Adipose tissue (tissue), 3 donors: Measurements from ENCODE around the gene BCAS3. TPM values are rescaled to one million over a fixed set of nuclear protein-coding genes. Genes with fewer than 3 reads are reported as not detected.
"Not testable (repeated sequence)": the region's sequence is repeated elsewhere in the genome, so short reads cannot be mapped to it uniquely, and the experiment has no call there.

Source experiments
- H3K27ac ChIP-seq: one replicate; pipeline ENCODE4 v1.5.1; 2013; ENCODE audit warnings: low read depth, low read length
- WGBS, 3 donors: extraction: QIAGEN DNeasy Blood & Tissue Kit; methylation state at CpG; one replicate each; pipeline ENCODE4 v1.1.7; 2013; 5-methylcytosine and 5-hydroxymethylcytosine counted together
- polyA plus RNA-seq, 3 donors: library from polyadenylated mRNA; stranded (reverse); fragments of 200-250 nt; gene quantifications; one replicate each; pipeline ENCODE4 v1.2.3, GENCODE V29; 2013
- donor health status: healthy with polysubstance abuse.
- donor health status: Bipolar disorder and iron deficiency.
- donor health status: healthy.

Gene BCAS3
- polyA plus RNA-seq, 3 donors: 5.2 to 8.5 (median 5.4) TPM

DNA sequence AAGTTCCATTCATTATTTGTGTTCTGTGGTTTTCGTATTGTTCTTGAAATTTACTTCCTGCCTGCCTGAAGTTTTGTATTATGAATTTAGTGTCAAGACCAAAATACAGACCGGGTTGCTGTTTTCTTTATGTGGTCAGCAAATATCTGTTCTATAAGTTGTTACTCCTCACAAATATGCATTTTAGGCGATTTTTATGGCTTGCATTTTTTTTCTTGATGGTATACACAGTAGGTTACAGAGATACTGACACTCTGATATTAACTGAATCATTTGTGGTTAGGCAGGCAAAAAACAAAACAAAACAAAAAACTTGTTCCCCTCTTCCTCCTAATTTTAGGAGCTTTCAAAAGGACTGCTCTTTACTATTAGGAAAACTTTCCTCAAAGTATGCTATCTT is 52.6 kb downstream of the BCAS3 start:
- H3K27ac ChIP-seq: no peak overlapping the region
- WGBS, 3 donors: 37 to 64% (median 42%) methylated on average over 3 of the region's 3 CpGs

DNA sequence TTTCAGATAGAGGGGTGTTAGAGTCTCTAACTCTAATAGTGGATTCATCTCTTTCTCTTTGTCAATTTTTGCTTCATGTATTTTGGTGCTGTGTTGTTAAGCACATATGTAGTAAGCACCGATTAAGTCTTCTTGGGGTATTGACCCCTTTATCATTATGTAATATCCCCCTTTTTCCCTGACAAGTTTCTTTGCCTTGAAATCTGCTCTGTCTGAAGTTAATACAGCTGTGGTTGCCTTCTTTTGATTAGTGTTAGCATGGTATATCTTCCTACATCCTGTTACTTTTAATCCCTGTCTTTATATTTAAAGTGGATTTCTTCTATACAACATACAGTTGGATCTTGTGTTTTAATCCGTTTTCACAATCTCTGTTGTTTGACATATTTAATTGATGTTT is 60.6 kb downstream of the BCAS3 start:
- H3K27ac ChIP-seq: no peak overlapping the region
- WGBS, 3 donors: 70 to 94% (median 88%) methylated on average over 2 of the region's 2 CpGs

GRCh38 chr17:60740584-60740983 is 62.9 kb downstream of the BCAS3 start:
- WGBS, 3 donors: 93 to 97% (median 94%) methylated on average over 4 of the region's 4 CpGs

DNA sequence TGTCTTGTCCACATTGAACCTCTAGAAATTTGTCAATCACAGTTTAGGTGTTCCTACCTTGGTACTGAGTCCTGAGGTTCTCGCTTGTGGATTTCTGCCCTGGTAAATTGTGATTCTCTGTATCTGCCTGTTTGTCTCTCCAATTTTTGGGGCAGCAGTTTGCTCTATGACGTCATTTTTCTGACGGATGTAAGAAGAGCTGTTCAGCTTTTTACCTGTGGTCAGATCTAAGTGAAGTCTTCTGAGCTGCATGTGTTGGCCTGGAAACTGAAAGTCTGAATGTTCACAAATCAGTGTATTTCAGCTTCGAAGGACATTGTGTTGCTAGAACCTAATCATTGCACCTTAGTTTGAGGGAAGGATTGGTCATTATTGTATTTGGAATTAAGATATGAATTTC is 63.4 kb downstream of the BCAS3 start:
- 90 to 99% (median 96%) methylated on average over 4 of the region's 4 CpGs for WGBS, 3 donors
- no peak overlapping the region for H3K27ac ChIP-seq

More at GRCh38 chr17:60740584-60740983, 62.9 kb downstream of the BCAS3 start:
- H3K27ac ChIP-seq: no peak overlapping the region

GRCh38 chr17:60743282-60743681 is 65.6 kb downstream of the BCAS3 start:
- WGBS, 3 donors: 91 to 99% (median 96%) methylated on average over 1 of the region's 1 CpG
- H3K27ac ChIP-seq: no peak overlapping the region

- WGBS, 3 donors: 38 to 71% (median 55%) methylated on average over 5 of the region's 5 CpGs
- H3K27ac ChIP-seq: no peak overlapping the region
Observed at GRCh38 chr17:60743799-60744198, 66.1 kb downstream of the BCAS3 start.

DNA sequence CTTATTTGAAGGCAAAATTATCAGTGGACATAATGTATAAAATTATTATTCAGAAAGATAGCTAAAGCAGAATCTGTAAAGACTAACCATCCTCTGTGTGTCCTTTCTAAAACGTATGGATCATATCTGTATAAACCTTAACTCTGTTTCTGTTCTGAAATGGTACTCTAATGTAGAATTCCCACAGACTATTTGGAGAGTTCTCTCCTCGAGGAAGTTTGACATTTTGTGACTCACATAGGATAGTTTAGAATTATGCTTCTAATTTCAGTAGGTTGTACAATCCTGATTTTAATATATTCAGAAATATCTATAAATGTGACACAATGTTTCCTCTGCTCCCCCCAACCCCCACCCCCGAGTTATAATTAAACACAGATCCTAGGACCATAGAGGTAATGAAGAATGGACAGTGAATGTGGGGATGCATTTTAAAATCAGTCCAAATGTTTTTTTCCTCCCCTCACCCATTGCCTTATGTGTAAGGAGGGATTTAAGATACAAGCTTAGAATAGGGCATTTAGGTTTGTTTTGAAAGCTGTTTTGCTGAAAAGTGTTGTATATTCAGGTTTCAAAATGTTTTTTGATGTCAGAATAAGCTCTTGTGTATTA is 66.8 kb downstream of the BCAS3 start:
- H3K27ac ChIP-seq: no peak overlapping the region
- WGBS, 3 donors: 48 to 67% (median 67%) methylated on average over 3 of the region's 3 CpGs

- WGBS, 3 donors: 79 to 87% (median 84%) methylated on average over 2 of the region's 2 CpGs
- no peak overlapping the region for H3K27ac ChIP-seq
Observed at GRCh38 chr17:60745544-60745943, 67.9 kb downstream of the BCAS3 start.

- H3K27ac ChIP-seq: no peak overlapping the region
- 74 to 86% (median 84%) methylated on average over 5 of the region's 5 CpGs for WGBS, 3 donors
Observed at GRCh38 chr17:60747069-60747808, 69.6 kb downstream of the BCAS3 start.

GRCh38 chr17:60748204-60748603 is 70.6 kb downstream of the BCAS3 start:
- WGBS, 3 donors: 88 to 91% (median 91%) methylated on average over 2 of the region's 2 CpGs
- no peak overlapping the region for H3K27ac ChIP-seq

GRCh38 chr17:60749050-60749449 is 71.4 kb downstream of the BCAS3 start:
- WGBS, 3 donors: 84 to 92% (median 91%) methylated on average over 4 of the region's 4 CpGs
- H3K27ac ChIP-seq: no peak overlapping the region

GRCh38 chr17:60749708-60750107 is 72.1 kb downstream of the BCAS3 start:
- WGBS, 3 donors: 93 to 95% (median 95%) methylated on average over 5 of the region's 5 CpGs

GRCh38 chr17:60750640-60751039 is 73.0 kb downstream of the BCAS3 start:
- H3K27ac ChIP-seq: no peak overlapping the region

More at GRCh38 chr17:60749708-60750107, 72.1 kb downstream of the BCAS3 start:
- no peak overlapping the region for H3K27ac ChIP-seq

GRCh38 chr17:60751884-60752283 is 74.2 kb downstream of the BCAS3 start:
- 87 to 98% (median 91%) methylated on average over 1 of the region's 1 CpG for WGBS, 3 donors
- H3K27ac ChIP-seq: no peak overlapping the region

GRCh38 chr17:60752873-60753577 is 75.4 kb downstream of the BCAS3 start:
- 94 to 98% (median 96%) methylated on average over 8 of the region's 8 CpGs for WGBS, 3 donors

DNA sequence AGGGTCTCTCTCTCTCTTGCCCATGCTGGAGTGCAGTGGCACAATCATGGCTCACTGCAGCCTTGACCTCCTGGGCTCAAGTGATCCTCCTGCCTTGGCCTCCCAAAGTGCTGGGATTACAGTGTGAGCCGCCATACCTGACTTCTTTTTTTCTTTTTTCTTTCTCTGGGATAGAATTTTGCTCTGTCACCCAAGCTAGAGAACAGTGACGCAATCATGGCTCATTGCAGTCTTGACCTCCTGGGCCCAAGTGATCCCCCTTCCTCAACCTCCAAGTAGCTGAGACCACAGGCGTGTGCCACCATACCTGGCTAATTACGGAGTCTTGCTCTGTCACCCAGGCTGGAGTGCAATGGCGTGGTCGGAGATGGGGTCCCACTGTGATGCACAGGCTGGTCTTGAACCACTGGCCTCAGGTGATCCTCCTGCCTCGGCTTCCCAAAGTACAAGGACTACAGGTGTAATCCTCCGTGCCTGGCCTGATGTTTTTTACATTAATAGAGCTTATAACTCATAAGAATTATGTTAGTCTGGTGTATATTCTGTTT is 76.5 kb downstream of the BCAS3 start:
- 69 to 89% (median 70%) methylated on average over 8 of the region's 8 CpGs for WGBS, 3 donors
- no peak overlapping the region for H3K27ac ChIP-seq

More at GRCh38 chr17:60752873-60753577, 75.4 kb downstream of the BCAS3 start:
- no peak overlapping the region for H3K27ac ChIP-seq

- 79 to 87% (median 87%) methylated on average over 11 to 12 of the region's 12 CpGs for WGBS, 3 donors
- not testable (repeated sequence) for H3K27ac ChIP-seq
Observed at GRCh38 chr17:60756798-60757197, 79.1 kb downstream of the BCAS3 start.

DNA sequence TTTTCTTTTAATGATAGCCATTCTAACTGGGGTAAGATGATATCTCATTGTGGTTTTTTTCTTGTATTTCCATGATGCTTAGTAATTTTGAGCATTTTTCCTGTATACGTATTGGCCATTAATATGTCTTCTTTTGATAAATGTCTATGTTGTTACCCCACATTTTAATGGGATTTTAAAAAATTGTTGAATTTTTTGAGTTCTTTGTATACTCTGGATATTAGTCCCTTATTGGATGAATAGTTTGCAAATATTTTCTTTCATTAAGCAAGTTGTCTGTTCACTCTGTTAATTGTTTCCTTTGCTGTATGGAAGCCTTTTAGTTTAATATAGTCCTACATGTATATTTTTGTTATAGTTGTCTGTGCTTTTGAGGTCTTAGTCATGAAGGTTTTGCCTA is 79.8 kb downstream of the BCAS3 start:
- H3K27ac ChIP-seq: no peak overlapping the region
- 95 to 100% (median 100%) methylated on average over 1 of the region's 1 CpG for WGBS, 3 donors

DNA sequence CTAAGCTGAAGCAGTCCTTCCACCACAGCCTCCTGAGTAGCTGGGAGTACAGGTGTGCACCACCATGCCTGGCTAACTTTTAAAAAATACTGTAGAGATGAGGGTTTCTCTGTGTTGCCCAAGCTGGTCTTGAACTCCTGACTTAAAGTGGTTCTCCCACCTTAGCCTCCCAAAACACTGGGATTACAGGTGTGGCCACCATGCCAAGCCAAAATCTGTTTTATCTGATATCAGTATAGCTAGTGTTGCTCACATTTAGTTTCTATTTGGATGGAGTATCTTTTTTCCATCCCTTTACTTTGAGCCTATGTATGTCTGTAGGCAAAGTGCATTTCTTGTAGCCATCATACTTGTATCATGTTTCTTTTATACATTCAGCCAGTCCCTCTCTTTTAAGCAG is 82.1 kb downstream of the BCAS3 start:
- H3K27ac ChIP-seq: no peak overlapping the region
